Brain pericyte (primary cell): ENCODE measurements around the gene LDLRAD4.

Experiments used
- DNase-seq: peaks from one replicate; pipeline ENCODE4 v3.0.0-alpha.2; 2012; ENCODE audit warnings: low read depth, low spot score

LDLRAD4 gene

GRCh38 chr18:13284330-13285027 lies 65.9 kb downstream of the LDLRAD4 start:
- DNase-seq, result no peak

GRCh38 chr18:13285874-13286273 lies 67.3 kb downstream of the LDLRAD4 start:
- no peak for DNase-seq

- no peak for DNase-seq
These were observed 68.0 kb downstream of the LDLRAD4 start for GRCh38 chr18:13286456-13287125.

GRCh38 chr18:13287372-13287771 lies 68.8 kb downstream of the LDLRAD4 start:
- DNase-seq, result no peak

- no peak for DNase-seq
These were observed 70.1 kb downstream of the LDLRAD4 start for GRCh38 chr18:13288509-13289133.

- DNase-seq, result no peak
These were observed 71.1 kb downstream of the LDLRAD4 start for GRCh38 chr18:13289481-13290205.

- no peak for DNase-seq
These were observed 72.3 kb downstream of the LDLRAD4 start for GRCh38 chr18:13290856-13291271.

GRCh38 chr18:13291299-13291698 lies 72.7 kb downstream of the LDLRAD4 start:
- DNase-seq, result no peak

GRCh38 chr18:13291745-13292447 lies 73.3 kb downstream of the LDLRAD4 start:
- DNase-seq, result no peak

- DNase-seq, result no peak
These were observed 74.2 kb downstream of the LDLRAD4 start for GRCh38 chr18:13292736-13293135.

- DNase-seq, result no peak
These were observed 75.7 kb downstream of the LDLRAD4 start for GRCh38 chr18:13294309-13294708.

- no peak for DNase-seq
These were observed 77.3 kb downstream of the LDLRAD4 start for GRCh38 chr18:13295894-13296293.

GRCh38 chr18:13296867-13297574 lies 78.5 kb downstream of the LDLRAD4 start:
- DNase-seq, result no peak

- DNase-seq, result no peak
These were observed 79.7 kb downstream of the LDLRAD4 start for GRCh38 chr18:13298262-13298661.

GRCh38 chr18:13300029-13300428 lies 81.5 kb downstream of the LDLRAD4 start:
- DNase-seq, result no peak

- DNase-seq, result no peak
These were observed 82.2 kb downstream of the LDLRAD4 start for GRCh38 chr18:13300796-13301195.

- no peak for DNase-seq
These were observed 83.5 kb downstream of the LDLRAD4 start for GRCh38 chr18:13302040-13302439.

GRCh38 chr18:13302457-13303225 lies 84.1 kb downstream of the LDLRAD4 start:
- DNase-seq, result no peak

GRCh38 chr18:13303756-13304364 lies 85.3 kb downstream of the LDLRAD4 start:
- no peak for DNase-seq

- no peak for DNase-seq
These were observed 86.7 kb downstream of the LDLRAD4 start for GRCh38 chr18:13305301-13305700.
